PFSK-1 (cell line): ENCODE measurements around the gene VPS11.

Experiments
- POLR2AphosphoS5 ChIP-seq: IDR thresholded peaks from 2 replicates; pipeline ENCODE4 v1.6.1; 2012; ENCODE audit warnings: low read depth, mild to moderate bottlenecking, control low read depth, low read length, moderate library complexity
- REST ChIP-seq, 2 experiments: IDR thresholded peaks; 2 replicates each; pipeline versions ENCODE4 v1.6.1 to v1.8.0; 2011 to 2012; ENCODE audit warnings: low read depth in 2 of 2, low read length in 2 of 2, control low read depth in 1 of 2, inconsistent platforms in 1 of 2, mild to moderate bottlenecking in 1 of 2, moderate library complexity in 1 of 2; ENCODE audit not compliant: insufficient read depth in 1 of 2

GRCh38 chr11:119027561-119028345, 39.9 kb upstream of the VPS11 start:
- no peak for TF ChIP-seq REST (IDR thresholded peaks at IDR 0.05; ENCODE audit: insufficient read depth in 1 of 2, low read depth in 2 of 2, low read length in 2 of 2)
- TF ChIP-seq POLR2AphosphoS5 = no peak
